Activated naive CD8-positive, alpha-beta T cell treated with anti-CD3 and anti-CD28 coated beads, Interleukin-2, amount 10 ng/mL, durations not matched to agents 7 days and 5 days (primary cell): ENCODE results near the gene SCRN3. TPM values are rescaled to one million over a fixed set of nuclear protein-coding genes. Genes with fewer than 3 reads are reported as not detected.

Experiments
- ATAC-seq: fragments of 150-1000 bp; cut with Tn5 transposase; one replicate; pipeline ENCODE4 v1.10.0; 2021; ENCODE audit warnings: low read depth, moderate library complexity
- POLR2A ChIA-PET: fragments of 350-600 bp; sonication (Branson Sonifier 250); formaldehyde crosslinking; loops from one replicate; lab custom pipeline; 2021; ENCODE audit warnings: antibody characterized with exemption; lab: Charles Lee
- DNase-seq: peaks from one replicate; pipeline ENCODE4 v3.0.0; 2021
- H3K27ac Mint-ChIP-seq: one replicate; pipeline ENCODE4 v1.8.0; 2022; ENCODE audit warnings: mild to moderate bottlenecking, mixed read lengths
- H3K27me3 Mint-ChIP-seq: one replicate; pipeline ENCODE4 v1.8.0; 2022; ENCODE audit warnings: mild to moderate bottlenecking, moderate library complexity, mixed read lengths
- H3K36me3 Mint-ChIP-seq: one replicate; pipeline ENCODE4 v1.8.0; 2021; ENCODE audit warnings: mild to moderate bottlenecking, mixed read lengths
- H3K4me1 Mint-ChIP-seq: one replicate; pipeline ENCODE4 v1.8.0; 2021; ENCODE audit warnings: mixed read lengths
- H3K4me3 Mint-ChIP-seq: one replicate; pipeline ENCODE4 v1.8.0; 2022; ENCODE audit warnings: mild to moderate bottlenecking, moderate library complexity, mixed read lengths
- H3K9me3 Mint-ChIP-seq: one replicate; pipeline ENCODE4 v1.8.0; 2021; ENCODE audit warnings: mixed read lengths
- total RNA-seq, 2 experiments: library from RNA; stranded (reverse); gene quantifications; one replicate each; pipeline ENCODE4 v1.2.3, GENCODE V29; 2021

The SCRN3 gene
- total RNA-seq, 2 experiments from 2014 or later: 17.5 to 19.6 TPM

DNA sequence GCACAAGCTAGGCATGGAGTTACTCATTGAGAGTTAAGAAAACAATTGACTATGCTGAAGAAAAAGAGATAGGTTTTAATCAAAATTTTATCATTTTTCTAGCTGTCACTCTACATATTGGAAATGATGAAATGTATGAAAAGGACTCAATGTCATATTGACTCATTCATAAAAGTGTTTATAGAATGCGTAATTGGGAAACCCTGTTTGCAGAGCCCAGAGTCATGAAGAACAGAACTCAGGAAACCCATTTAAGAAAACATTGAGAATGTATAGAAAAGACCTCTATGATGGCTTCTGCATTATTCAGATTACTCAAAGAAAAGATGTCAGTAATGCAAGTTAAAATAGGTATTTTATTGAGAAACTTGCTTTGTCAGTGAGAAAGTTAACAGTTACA, 36.4 kb downstream of the SCRN3 start:
- Mint-ChIP-seq H3K4me1 (no peaks in the 10 kb centered on the region), H3K27ac (no peak overlapping the region), H3K4me3 (no peak overlapping the region), H3K27me3 (no peaks in the 10 kb centered on the region), H3K9me3 (peaks cover 2% of the 10 kb centered on the region), H3K36me3 (peaks cover 36% of the 10 kb centered on the region)
- DNase-seq: no peak
- ATAC-seq: no peak
- POLR2A ChIA-PET: no interaction called here

DNA sequence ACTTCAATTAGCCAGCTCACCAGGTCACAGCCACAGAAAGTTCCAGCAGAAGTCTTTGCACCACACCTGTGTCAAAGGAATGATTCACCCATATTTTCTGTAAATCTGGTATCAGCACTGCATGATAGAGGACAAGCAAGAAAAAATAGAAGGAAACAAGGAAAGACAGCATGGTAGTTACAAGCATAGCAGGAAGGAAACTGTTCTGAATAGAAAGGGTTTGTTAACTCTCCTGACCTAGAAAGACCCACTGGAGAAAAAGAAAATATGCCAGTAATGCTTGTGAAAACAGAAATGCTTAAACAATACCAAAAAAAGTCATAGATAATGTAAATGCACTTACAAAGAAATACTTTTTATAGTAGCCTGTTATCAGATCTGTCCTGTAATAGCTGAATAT, 40.8 kb downstream of the SCRN3 start:
- no peak overlapping the region for H3K27ac Mint-ChIP-seq
- POLR2A ChIA-PET: no interaction called here
- ATAC-seq: no peak

DNA sequence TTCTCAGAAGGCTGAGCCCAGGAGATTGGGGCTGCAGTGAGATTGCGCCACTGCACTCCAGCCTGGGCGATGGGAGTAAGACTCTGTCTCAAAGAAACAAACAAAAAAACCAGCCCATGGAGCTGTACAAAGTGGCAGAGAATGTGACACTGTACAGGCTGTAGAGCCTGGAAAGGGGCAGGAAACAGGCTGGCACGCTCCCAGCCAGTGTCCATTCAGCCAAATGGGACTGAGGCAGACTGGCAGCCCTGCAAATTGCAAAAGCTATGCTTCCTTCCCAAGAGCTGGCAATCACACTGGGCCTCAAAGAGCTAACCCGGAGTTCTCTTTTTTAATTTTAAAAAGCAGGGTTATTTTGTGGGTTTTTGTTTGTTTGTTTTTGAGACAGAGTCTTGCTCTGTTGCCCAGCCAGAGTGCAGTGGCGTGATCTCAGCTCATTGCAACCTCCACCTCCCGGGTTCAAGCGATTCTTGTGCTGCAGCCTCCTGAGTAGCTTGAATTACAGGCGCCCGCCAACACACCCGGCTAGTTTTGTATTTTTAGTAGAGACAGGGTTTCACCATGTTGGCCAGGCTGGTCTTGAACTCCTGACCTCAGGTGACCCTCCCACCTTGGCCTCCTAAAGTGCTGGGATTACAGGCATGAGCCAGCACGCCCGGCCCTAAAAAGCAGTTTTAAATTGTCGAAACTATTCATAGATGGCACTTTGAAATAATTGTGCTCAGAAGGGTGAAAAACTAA, 42.8 kb downstream of the SCRN3 start:
- Mint-ChIP-seq H3K4me3 (no peak overlapping the region), H3K27me3 (no peaks in the 10 kb centered on the region), H3K27ac (no peak overlapping the region), H3K9me3 (no peaks in the 10 kb centered on the region), H3K4me1 (no peaks in the 10 kb centered on the region), H3K36me3 (peaks cover 23% of the 10 kb centered on the region)
- DNase-seq (no peak), ATAC-seq (no peak)
- POLR2A ChIA-PET: no interaction called here

More for the DNA sequence above, 40.8 kb downstream of the SCRN3 start:
- Mint-ChIP-seq H3K4me3 (no peak overlapping the region), H3K36me3 (peaks cover 23% of the 10 kb centered on the region), H3K9me3 (no peaks in the 10 kb centered on the region), H3K4me1 (no peaks in the 10 kb centered on the region), H3K27me3 (no peaks in the 10 kb centered on the region)
- DNase-seq: no peak

DNA sequence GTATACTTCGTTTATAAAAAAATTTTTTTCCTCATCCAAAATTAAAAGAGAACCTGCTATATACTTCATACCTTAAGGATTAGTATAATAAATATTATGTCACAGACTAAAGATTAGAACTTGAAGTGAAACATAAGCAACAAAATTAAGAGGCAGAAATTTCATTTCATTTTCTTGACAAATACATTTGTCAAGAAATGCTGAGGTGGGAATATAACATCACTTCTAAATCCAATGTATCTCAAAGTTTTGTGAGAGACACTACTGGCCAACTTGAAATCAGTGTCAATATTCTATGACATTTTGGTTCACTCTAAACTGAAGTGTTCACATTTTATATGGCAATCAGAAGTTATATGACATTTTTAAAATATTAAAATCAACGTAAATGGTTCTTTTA, 43.8 kb downstream of the SCRN3 start:
- POLR2A ChIA-PET: no interaction called here
- Mint-ChIP-seq H3K36me3 (peaks cover 21% of the 10 kb centered on the region), H3K27ac (no peak overlapping the region), H3K27me3 (no peaks in the 10 kb centered on the region), H3K9me3 (no peaks in the 10 kb centered on the region), H3K4me1 (no peaks in the 10 kb centered on the region), H3K4me3 (no peak overlapping the region)
- ATAC-seq (no peak), DNase-seq (no peak)

DNA sequence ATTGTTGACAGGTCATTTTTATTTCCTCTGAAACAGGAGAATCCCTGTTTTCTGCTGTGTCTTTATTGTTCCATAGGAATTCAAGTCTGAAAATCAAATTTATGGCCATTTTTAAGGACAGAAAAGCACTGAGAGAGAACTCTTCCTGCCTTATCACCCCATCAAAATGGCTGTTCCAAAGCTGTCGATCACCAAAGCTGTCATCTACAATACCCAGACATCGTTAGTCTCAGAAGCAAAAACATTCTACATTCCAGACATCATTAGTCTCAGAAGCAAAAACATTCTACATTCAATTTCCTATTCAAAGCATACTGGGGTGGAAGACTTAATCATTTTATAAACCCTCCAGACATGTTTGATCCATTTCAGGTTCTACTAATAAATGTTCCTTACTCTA, 44.4 kb downstream of the SCRN3 start:
- H3K27ac Mint-ChIP-seq: no peak overlapping the region
- peaks cover 23% of the 10 kb centered on the region for H3K36me3 Mint-ChIP-seq
- ATAC-seq: no peak

DNA sequence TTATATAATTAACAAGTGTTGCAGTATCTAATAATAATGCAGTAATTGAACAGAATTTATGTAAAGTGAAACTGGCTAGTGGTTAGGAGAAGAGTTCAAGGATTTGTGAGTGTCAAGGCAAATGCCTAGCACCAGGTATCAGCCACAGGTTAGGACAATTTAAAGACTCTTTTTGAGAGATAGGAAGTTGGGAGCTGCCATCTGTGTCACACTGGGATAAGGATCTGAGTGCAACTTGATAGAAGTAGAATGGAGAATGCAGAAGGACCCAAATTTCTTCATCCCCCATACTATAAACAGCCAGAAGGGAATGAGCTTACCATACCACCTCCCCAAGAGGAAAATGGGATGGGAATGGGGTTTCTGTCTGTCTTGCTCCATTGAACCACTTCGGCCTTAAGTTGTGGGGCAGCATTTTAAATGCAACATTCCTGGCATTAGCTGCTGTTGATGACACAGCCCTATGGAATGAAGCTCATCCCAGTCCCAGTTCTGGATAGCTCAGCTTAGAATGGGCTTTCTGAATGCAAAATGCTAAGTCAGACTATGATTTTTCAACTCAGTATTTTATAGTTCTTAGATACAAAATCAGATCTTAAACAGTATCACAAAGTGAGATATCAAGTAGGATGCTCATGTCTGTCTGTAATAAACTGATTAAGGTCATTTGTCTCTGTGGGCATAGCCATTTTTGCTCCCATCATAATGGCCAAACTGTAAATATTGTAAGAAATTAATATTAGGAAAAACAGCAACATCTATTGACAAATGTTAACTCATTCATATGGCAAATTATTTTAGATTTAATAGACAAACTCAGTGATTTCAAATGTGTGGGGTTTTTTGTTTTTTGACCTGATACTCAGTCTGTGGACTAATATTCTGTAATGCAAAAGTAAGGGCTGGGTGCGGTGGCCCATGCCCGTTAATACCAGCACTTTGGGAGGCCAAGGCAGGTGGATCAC, 47.3 kb downstream of the SCRN3 start:
- H3K4me3 Mint-ChIP-seq: no peak overlapping the region

More for the DNA sequence above, 44.4 kb downstream of the SCRN3 start:
- Mint-ChIP-seq H3K4me1 (no peaks in the 10 kb centered on the region), H3K27me3 (no peaks in the 10 kb centered on the region), H3K4me3 (no peak overlapping the region), H3K9me3 (no peaks in the 10 kb centered on the region)
- DNase-seq: no peak
- POLR2A ChIA-PET: no interaction called here

DNA sequence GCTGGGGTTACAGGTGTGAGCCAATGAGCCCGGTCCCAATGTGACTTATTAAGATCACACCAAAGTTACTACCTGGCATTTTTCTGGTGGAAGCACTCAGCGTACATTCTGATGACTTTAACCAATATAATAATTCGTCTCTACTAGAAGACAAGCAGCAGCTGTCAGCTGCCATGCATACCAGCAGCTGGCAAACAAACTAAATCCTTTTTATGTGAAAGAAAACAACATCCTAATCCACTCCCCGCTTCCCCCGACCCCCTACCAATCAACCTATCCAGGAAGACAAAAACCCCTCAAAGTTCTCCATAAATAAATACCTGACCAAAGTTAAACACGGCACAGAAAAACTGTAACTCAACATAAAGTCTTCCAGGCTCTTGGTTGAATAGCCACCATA, 49.2 kb downstream of the SCRN3 start:
- no peaks in the 10 kb centered on the region for H3K4me1 Mint-ChIP-seq
- DNase-seq (no peak), ATAC-seq (no peak)
- H3K4me3 Mint-ChIP-seq: no peak overlapping the region
- POLR2A ChIA-PET: no interaction called here
- H3K36me3 Mint-ChIP-seq: peaks cover 24% of the 10 kb centered on the region
- no peak overlapping the region for H3K27ac Mint-ChIP-seq
- no peaks in the 10 kb centered on the region for H3K9me3 Mint-ChIP-seq
- H3K27me3 Mint-ChIP-seq: no peaks in the 10 kb centered on the region

More for the DNA sequence above, 47.3 kb downstream of the SCRN3 start:
- POLR2A ChIA-PET: no interaction called here
- DNase-seq: no peak
- H3K9me3 Mint-ChIP-seq: no peaks in the 10 kb centered on the region
- H3K27me3 Mint-ChIP-seq: no peaks in the 10 kb centered on the region
- no peak overlapping the region for H3K27ac Mint-ChIP-seq
- no peak for ATAC-seq
- H3K4me1 Mint-ChIP-seq: no peaks in the 10 kb centered on the region
- H3K36me3 Mint-ChIP-seq: peaks cover 13% of the 10 kb centered on the region

DNA sequence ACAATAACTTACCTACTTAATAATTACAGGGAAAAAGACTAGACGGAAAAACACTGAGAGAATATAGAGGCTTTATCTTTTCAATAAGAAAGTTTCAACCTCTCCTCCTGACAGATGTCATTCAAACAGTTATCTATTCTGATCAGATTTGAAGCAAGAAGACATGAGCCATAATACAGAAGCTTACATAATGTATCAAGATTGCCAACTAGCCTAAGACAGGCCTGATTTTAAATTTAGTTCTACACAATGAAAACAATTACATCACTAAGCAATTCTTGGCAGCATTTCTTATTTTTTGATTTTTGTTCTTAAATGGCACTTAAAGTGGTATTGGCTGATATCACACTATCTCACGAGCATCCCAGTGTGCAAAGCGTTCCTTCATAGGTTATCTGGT, 49.7 kb downstream of the SCRN3 start:
- POLR2A ChIA-PET: no interaction called here
- Mint-ChIP-seq H3K27me3 (no peaks in the 10 kb centered on the region), H3K36me3 (peaks cover 29% of the 10 kb centered on the region), H3K27ac (no peak overlapping the region), H3K4me1 (no peaks in the 10 kb centered on the region), H3K9me3 (no peaks in the 10 kb centered on the region), H3K4me3 (no peak overlapping the region)
- DNase-seq (no peak), ATAC-seq (no peak)

DNA sequence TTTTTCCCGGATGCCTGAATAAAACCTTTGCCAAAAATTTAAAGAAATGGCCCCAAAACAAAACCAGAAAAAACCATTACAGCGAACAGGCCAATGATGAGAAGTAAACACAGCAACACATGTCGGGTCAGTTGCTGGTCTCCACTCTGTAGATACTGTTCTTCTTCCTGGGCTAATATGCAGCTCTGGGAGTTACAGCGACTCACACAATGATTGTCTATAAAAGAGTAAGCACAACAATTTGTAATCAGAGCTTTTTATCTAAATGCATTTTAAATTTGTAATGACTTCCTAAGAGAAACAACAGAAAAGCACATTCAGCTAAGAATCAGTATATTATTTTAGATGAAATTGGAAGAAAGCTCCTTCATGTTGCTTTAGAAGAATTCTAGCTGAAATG, 51.0 kb downstream of the SCRN3 start:
- POLR2A ChIA-PET: no interaction called here
- H3K4me1 Mint-ChIP-seq: peaks cover 4% of the 10 kb centered on the region
- H3K36me3 Mint-ChIP-seq: peaks cover 28% of the 10 kb centered on the region
- H3K4me3 Mint-ChIP-seq: no peak overlapping the region
- H3K27ac Mint-ChIP-seq: no peak overlapping the region
- H3K9me3 Mint-ChIP-seq: no peaks in the 10 kb centered on the region
- no peak for ATAC-seq
- no peak for DNase-seq
- H3K27me3 Mint-ChIP-seq: no peaks in the 10 kb centered on the region

DNA sequence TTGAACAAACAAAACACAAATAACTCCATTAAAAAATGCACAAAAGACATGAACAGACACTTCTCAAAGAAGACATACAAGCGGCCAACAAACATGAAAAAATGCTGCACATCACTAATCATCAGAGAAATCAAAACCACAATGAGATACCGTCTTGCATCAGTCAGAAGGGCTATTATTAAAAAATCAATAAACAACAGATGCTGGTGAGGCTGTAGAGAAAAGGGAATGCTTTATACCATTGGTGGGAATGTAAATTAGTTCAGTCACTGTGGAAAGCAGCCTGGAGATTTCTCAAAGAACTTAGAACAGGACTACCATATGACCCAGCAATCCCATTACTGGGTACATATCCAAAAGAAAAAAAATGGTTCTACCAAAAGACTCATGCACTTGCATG, 53.5 kb downstream of the SCRN3 start:
- DNase-seq (no peak), ATAC-seq (no peak)
- peaks cover 36% of the 10 kb centered on the region for H3K36me3 Mint-ChIP-seq
- no peaks in the 10 kb centered on the region for H3K9me3 Mint-ChIP-seq
- no peaks in the 10 kb centered on the region for H3K27me3 Mint-ChIP-seq
- no peak overlapping the region for H3K4me3 Mint-ChIP-seq
- no peak overlapping the region for H3K27ac Mint-ChIP-seq
- POLR2A ChIA-PET: no interaction called here
- peaks cover 4% of the 10 kb centered on the region for H3K4me1 Mint-ChIP-seq

DNA sequence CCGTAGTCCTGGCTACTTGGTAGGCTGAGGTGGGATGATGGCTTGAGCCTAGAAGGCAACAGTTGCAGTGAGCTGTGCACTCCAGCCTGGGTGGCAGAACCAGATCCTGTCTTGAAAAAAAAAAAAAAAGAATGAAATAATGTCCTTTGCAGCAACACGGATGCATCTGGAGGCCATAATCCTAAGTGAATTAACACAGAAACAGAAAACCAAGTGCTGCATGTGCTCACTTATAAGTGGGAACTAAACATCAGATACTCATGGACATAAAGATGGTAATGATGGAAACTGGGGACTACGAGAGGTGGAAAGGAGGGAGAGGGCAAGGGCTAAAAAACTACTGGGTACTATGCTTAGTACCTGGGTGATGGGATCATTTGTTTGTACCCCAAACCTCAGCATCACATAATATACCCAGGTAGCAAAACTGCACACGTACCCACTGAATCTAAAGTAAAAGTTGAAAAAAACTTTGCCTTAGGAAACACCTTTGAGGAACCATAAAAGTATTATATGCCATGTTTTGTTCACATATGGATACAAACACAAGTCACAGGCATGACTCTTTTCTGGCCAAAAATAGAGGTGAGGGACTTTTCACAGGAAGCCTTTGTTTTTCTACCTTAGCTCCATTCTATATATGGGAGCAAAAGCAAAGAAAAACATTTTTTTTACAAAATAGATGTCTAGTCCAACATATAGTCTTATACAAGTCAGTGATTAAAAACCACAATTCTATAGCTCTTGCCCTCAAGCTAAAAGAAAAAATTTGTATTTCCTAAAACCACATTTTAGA, 54.7 kb downstream of the SCRN3 start:
- POLR2A ChIA-PET: no interaction called here
- Mint-ChIP-seq H3K9me3 (no peaks in the 10 kb centered on the region), H3K27me3 (no peaks in the 10 kb centered on the region), H3K4me3 (no peak overlapping the region), H3K4me1 (peaks cover 4% of the 10 kb centered on the region), H3K36me3 (peaks cover 33% of the 10 kb centered on the region), H3K27ac (no peak overlapping the region)
- no peak for DNase-seq
- no peak for ATAC-seq

DNA sequence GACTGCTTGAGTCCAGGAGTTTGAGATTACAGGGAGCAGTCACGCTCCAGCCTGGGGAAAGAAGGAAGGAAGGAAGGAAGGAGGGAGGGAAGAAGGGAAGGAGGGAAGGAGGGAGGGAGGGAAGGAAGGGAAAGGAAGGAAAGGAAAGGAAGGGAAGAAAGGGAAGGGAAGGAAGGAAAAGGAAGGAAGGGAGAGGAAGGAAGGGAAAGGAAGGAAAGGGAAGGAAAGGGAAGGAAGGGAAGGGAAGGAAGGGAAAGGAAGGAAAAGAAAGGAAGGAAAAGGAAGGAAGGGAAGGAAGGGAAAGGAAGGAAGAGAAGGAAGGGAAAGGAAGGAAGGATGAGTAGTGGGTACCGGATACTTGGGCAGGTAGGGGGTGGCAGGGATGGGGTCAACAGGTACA, 59.0 kb downstream of the SCRN3 start:
- no peak for DNase-seq
- peaks cover 4% of the 10 kb centered on the region for H3K4me1 Mint-ChIP-seq
- peaks cover 27% of the 10 kb centered on the region for H3K36me3 Mint-ChIP-seq
- no peaks in the 10 kb centered on the region for H3K9me3 Mint-ChIP-seq
- H3K27me3 Mint-ChIP-seq: no peaks in the 10 kb centered on the region
- POLR2A ChIA-PET: no interaction called here
- no peak overlapping the region for H3K4me3 Mint-ChIP-seq
- no peak for ATAC-seq
- H3K27ac Mint-ChIP-seq: no peak overlapping the region

DNA sequence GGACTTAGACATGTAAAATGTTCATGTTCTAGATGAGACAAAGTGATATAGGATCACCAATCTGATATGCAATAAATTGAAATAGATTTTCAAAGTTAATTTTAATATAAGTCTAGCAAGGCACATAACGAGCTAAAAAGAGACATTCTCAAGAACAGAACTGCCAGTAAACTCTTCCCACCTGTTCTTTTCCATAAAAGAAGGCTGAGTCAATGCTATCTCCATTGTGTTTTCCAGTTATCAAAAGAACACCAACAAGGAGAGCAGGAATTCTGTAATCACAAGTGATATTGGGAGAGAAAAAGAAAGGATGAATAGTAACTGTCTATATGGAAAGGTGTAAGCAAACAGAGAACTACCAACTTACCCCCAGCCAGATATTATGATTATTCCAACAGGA, 65.7 kb downstream of the SCRN3 start:
- no peak overlapping the region for H3K27ac Mint-ChIP-seq
- H3K27me3 Mint-ChIP-seq: no peaks in the 10 kb centered on the region
- H3K36me3 Mint-ChIP-seq: peaks cover 8% of the 10 kb centered on the region
- DNase-seq: no peak
- no peak for ATAC-seq
- POLR2A ChIA-PET: no interaction called here
- H3K9me3 Mint-ChIP-seq: no peaks in the 10 kb centered on the region
- H3K4me1 Mint-ChIP-seq: peaks cover 3% of the 10 kb centered on the region
- no peak overlapping the region for H3K4me3 Mint-ChIP-seq
